SK-N-SH (cell line): ENCODE results near the gene ANKRD11. TPM values are rescaled to one million over a fixed set of nuclear protein-coding genes. Genes with fewer than 3 reads are reported as not detected.

Experiments used
- CTCF ChIA-PET: fragments of 300-600, 350-600 bp; formaldehyde crosslinking; extraction: SDS; loops from one replicate; lab custom pipeline; 2021; lab: Yijun Ruan, JAX
- POLR2A ChIA-PET: fragments of 350-600 bp; sonication (Branson Sonifier 250); formaldehyde crosslinking; extraction: SDS; loops from one replicate; lab custom pipeline; 2020; ENCODE audit warnings: antibody characterized with exemption, inconsistent platforms; lab: Yijun Ruan, JAX
- DNase-seq: peaks from one replicate; pipeline ENCODE4 v3.0.0; 2012
- H2AFZ ChIP-seq: fragments of 200-600 bp; sonication (generic); 2 replicates; pipeline ENCODE4 v1.8.1; 2016; ENCODE audit warnings: antibody characterized with exemption, mild to moderate bottlenecking, low read depth
- H3F3A ChIP-seq: fragments of 200-600 bp; sonication (generic); replicated peaks from 2 replicates; pipeline ENCODE3; 2016; ENCODE audit warnings: antibody characterized with exemption, mild to moderate bottlenecking; ENCODE audit not compliant: insufficient read depth
- H3K27ac ChIP-seq, 2 experiments: fragments of 200-500 bp in 1 of 2; fragments of 200-600 bp in 1 of 2; sonication (Bioruptor generic) in 1 of 2; sonication (generic), shearing (Covaris generic) in 1 of 2; 2 replicates each; pipeline versions ENCODE4 v1.5.1 to v1.6.1; 2014 to 2016; ENCODE audit warnings: low read depth in 2 of 2, inconsistent platforms in 1 of 2, low read length in 1 of 2, mild to moderate bottlenecking in 1 of 2, mixed read lengths in 1 of 2
- H3K27me3 ChIP-seq: fragments of 200-600 bp; sonication (generic), shearing (Covaris generic); 2 replicates; pipeline ENCODE4 v1.6.1; 2016; ENCODE audit warnings: mixed run types; ENCODE audit not compliant: insufficient read depth
- H3K36me3 ChIP-seq, 2 experiments: fragments of 200-500 bp in 1 of 2; fragments of 200-600 bp in 1 of 2; sonication (Bioruptor generic) in 1 of 2; sonication (generic) in 1 of 2; replicated peaks in 1 of 2; 2 replicates each; pipeline versions ENCODE3 to v1.5.1; 2014 to 2016; ENCODE audit warnings: low read length in 1 of 2, mild to moderate bottlenecking in 1 of 2; ENCODE audit not compliant: insufficient read depth in 2 of 2, control insufficient read depth in 1 of 2
- H3K4me1 ChIP-seq, 2 experiments: fragments of 200-500 bp in 1 of 2; fragments of 200-600 bp in 1 of 2; sonication (Bioruptor generic) in 1 of 2; sonication (generic), shearing (Covaris generic) in 1 of 2; 2 replicates each; pipeline versions ENCODE4 v1.5.1 to v1.6.1; 2014 to 2016; ENCODE audit warnings: low read depth in 1 of 2, low read length in 1 of 2, mixed run types in 1 of 2; ENCODE audit not compliant: insufficient read depth in 2 of 2, control insufficient read depth in 1 of 2
- H3K4me2 ChIP-seq: fragments of 200-600 bp; sonication (generic), shearing (Covaris generic); 2 replicates; pipeline ENCODE4 v1.6.1; 2017; ENCODE audit warnings: mixed run types
- H3K4me3 ChIP-seq, 2 experiments: fragments of 200-500 bp in 1 of 2; fragments of 200-600 bp in 1 of 2; sonication (Bioruptor generic) in 1 of 2; sonication (generic), shearing (Covaris generic) in 1 of 2; 2 replicates each; pipeline versions ENCODE4 v1.5.1 to v1.8.1; 2014 to 2016; ENCODE audit warnings: low read depth in 2 of 2, inconsistent platforms in 1 of 2, low read length in 1 of 2, mild to moderate bottlenecking in 1 of 2, mixed read lengths in 1 of 2, moderate library complexity in 1 of 2
- H3K79me2 ChIP-seq: fragments of 200-600 bp; sonication (generic); 2 replicates; pipeline ENCODE4 v1.8.1; 2017; ENCODE audit warnings: mild to moderate bottlenecking; ENCODE audit not compliant: insufficient read depth
- H3K9ac ChIP-seq: fragments of 200-600 bp; sonication (generic); 2 replicates; pipeline ENCODE4 v1.6.1; 2017; ENCODE audit warnings: mixed run types
- H3K9me2 ChIP-seq: fragments of 200-600 bp; sonication (generic); 2 replicates; pipeline ENCODE4 v1.6.1; 2017; ENCODE audit warnings: mixed run types
- H3K9me3 ChIP-seq: fragments of 200-600 bp; sonication (generic); 2 replicates; pipeline ENCODE4 v1.6.1; 2017; ENCODE audit warnings: mixed run types, mild to moderate bottlenecking, moderate library complexity
- H4K20me1 ChIP-seq: fragments of 200-600 bp; sonication (generic); 2 replicates; pipeline ENCODE4 v1.6.1; 2017; ENCODE audit warnings: mild to moderate bottlenecking, mixed run types; ENCODE audit not compliant: insufficient read depth
- CTCF ChIP-seq: fragments of 200-600 bp; sonication (generic); IDR thresholded peaks from 2 replicates; pipeline ENCODE4 v1.6.1; 2017; ENCODE audit warnings: antibody characterized with exemption, mild to moderate bottlenecking, moderate library complexity
- ELF1 ChIP-seq: IDR thresholded peaks from 2 replicates; pipeline ENCODE4 v1.4.0; 2012
- EZH2phosphoT487 ChIP-seq: fragments of 200-600 bp; sonication (generic); IDR thresholded peaks from 2 replicates; pipeline ENCODE4 v1.6.1; 2017; ENCODE audit warnings: low read depth, mixed run types, mild to moderate bottlenecking, antibody characterized with exemption, moderate library complexity, borderline replicate concordance
- FOSL2 ChIP-seq: IDR thresholded peaks from 2 replicates; pipeline ENCODE4 v1.4.0; 2012; ENCODE audit warnings: low read depth, mild to moderate bottlenecking, moderate library complexity, borderline replicate concordance
- FOXJ3 ChIP-seq: sonication (generic); formaldehyde crosslinking; IDR thresholded peaks from 2 replicates; pipeline ENCODE4 v1.5.1; 2020; ENCODE audit warnings: mild to moderate bottlenecking, missing genetic modification reagents
- GABPA ChIP-seq: IDR thresholded peaks from 2 replicates; pipeline ENCODE4 v1.4.0; 2012; ENCODE audit warnings: low read depth, mild to moderate bottlenecking
- IRF3 ChIP-seq: fragments of 150-350 bp; IDR thresholded peaks from 2 replicates; pipeline ENCODE4 v1.6.1; 2016; ENCODE audit warnings: mild to moderate bottlenecking, low read depth, low read length
- MEF2A ChIP-seq: IDR thresholded peaks from 2 replicates; pipeline ENCODE4 v1.4.0; 2012; ENCODE audit warnings: low read depth, borderline replicate concordance
- NFIC ChIP-seq: IDR thresholded peaks from 2 replicates; pipeline ENCODE4 v1.4.0; 2012; ENCODE audit warnings: borderline replicate concordance
- NRF1 ChIP-seq: IDR thresholded peaks from 2 replicates; pipeline ENCODE4 v1.6.1; 2012; ENCODE audit warnings: low read depth, mild to moderate bottlenecking, low read length
- RFX5 ChIP-seq: IDR thresholded peaks from 2 replicates; pipeline ENCODE4 v1.6.1; 2012; ENCODE audit warnings: mild to moderate bottlenecking, improper control_type of control experiment, low read length
- SIN3A ChIP-seq: IDR thresholded peaks from 2 replicates; pipeline ENCODE4 v1.6.1; 2012; ENCODE audit warnings: low read depth, mild to moderate bottlenecking, low read length, moderate library complexity, borderline replicate concordance
- TAF1 ChIP-seq: IDR thresholded peaks from 2 replicates; pipeline ENCODE4 v1.6.1; 2012; ENCODE audit warnings: low read depth, mild to moderate bottlenecking, low read length, moderate library complexity, borderline replicate concordance
- YY1 ChIP-seq: IDR thresholded peaks from 2 replicates; pipeline ENCODE4 v1.4.0; 2012; ENCODE audit warnings: low read depth, mild to moderate bottlenecking
- ZBTB33 ChIP-seq: IDR thresholded peaks from 2 replicates; pipeline ENCODE4 v1.4.0; 2012; ENCODE audit warnings: low read depth, borderline replicate concordance
- WGBS: methylation state at CpG from one replicate; pipeline ENCODE4 v1.1.6; 2017; ENCODE audit warnings: low lambda C conversion rate; 5-methylcytosine and 5-hydroxymethylcytosine counted together
- polyA plus RNA-seq, 3 experiments: library from polyadenylated mRNA; depleted of rRNA; stranded (reverse); fragments of >200 nt; gene quantifications; 2 replicates each; pipeline ENCODE4 v1.2.3, GENCODE V29; 2012

The ANKRD11 gene
- polyA plus RNA-seq, 1 of the 3 experiments (the other 2 are of a cell fraction): 50.2 TPM

- no peak overlapping the region for H3K27ac ChIP-seq
- POLR2A ChIA-PET: no interaction called here
- H3K79me2 ChIP-seq: peaks cover 18% of the 10 kb centered on the region; the same call in 1 of the 2 replicates
- WGBS: 95% methylated on average over 27 of the region's 32 CpGs
- no peaks in the 10 kb centered on the region for H3K27me3 ChIP-seq
- H2AFZ ChIP-seq: no peak overlapping the region
- CTCF ChIA-PET: interaction anchor here (1.1 to 1.9 kb wide), 2 partner anchors 19 to 238 kb away, joined by 4 to 6 read pairs; no protein-coding TSS in a partner anchor
- H3K36me3 ChIP-seq: peaks cover 40 to 61% of the 10 kb centered on the region in 2 experiments
- DNase-seq: no peak
- no peaks in the 10 kb centered on the region for H3K9me3 ChIP-seq
- H4K20me1 ChIP-seq: peaks cover 24% of the 10 kb centered on the region
- no peaks in the 10 kb centered on the region for H3F3A ChIP-seq
- no peaks in the 10 kb centered on the region for H3K4me1 ChIP-seq
- no peak overlapping the region for H3K4me2 ChIP-seq
- TF ChIP-seq SIN3A (no peak), FOXJ3 (CRISPR knock-in tag) (no peak), ELF1 (no peak), ZBTB33 (no peak), IRF3 (no peak), RFX5 (no peak), FOSL2 (no peak)
- H3K4me3 ChIP-seq: no peak overlapping the region
- H3K9ac ChIP-seq: no peak overlapping the region
- no peaks in the 10 kb centered on the region for H3K9me2 ChIP-seq
Observed at GRCh38 chr16:89270666-89271345, 219.6 kb downstream of the ANKRD11 start.

- 92% methylated on average over 11 of the region's 27 CpGs for WGBS
- Histone ChIP-seq H3K4me2 (no peak overlapping the region), H3K79me2 (peaks cover 18% of the 10 kb centered on the region; the same call in 1 of the 2 replicates), H3K9me3 (no peaks in the 10 kb centered on the region), H2AFZ (no peak overlapping the region), H3K4me3 (no peak overlapping the region), H3K4me1 (no peaks in the 10 kb centered on the region), H3F3A (no peaks in the 10 kb centered on the region), H3K36me3 (peaks cover 37 to 60% of the 10 kb centered on the region in 2 experiments), H4K20me1 (peaks cover 23% of the 10 kb centered on the region), H3K27me3 (no peaks in the 10 kb centered on the region), H3K9me2 (no peaks in the 10 kb centered on the region), H3K9ac (no peak overlapping the region), H3K27ac (no peak overlapping the region)
- DNase-seq: no peak
- POLR2A ChIA-PET: no interaction called here
- TF ChIP-seq TAF1 (no peak), NFIC (no peak), MEF2A (no peak), ELF1 (no peak), CTCF (no peak), GABPA (no peak), YY1 (no peak), FOSL2 (no peak), EZH2phosphoT487 (no peak), NRF1 (no peak)
- CTCF ChIA-PET: interaction anchor here (0.9 kb wide), 1 partner anchor 14 kb away, joined by 3 read pairs; no protein-coding TSS in a partner anchor
Observed at GRCh38 chr16:89269805-89270665, 220.3 kb downstream of the ANKRD11 start.
